Type B pancreatic cell (in vitro differentiated cells): ENCODE results near the gene ZFAND2A. TPM values are rescaled to one million over a fixed set of nuclear protein-coding genes. Genes with fewer than 3 reads are reported as not detected.
A peak's percentile ranks its signal among the peaks of the same experiment; 100 is the strongest.
"Not testable (repeated sequence)": the region's sequence is repeated elsewhere in the genome, so short reads cannot be mapped to it uniquely, and the experiment has no call there.

Experiments
- DNase-seq: peaks from one replicate; pipeline ENCODE4 v3.0.0; 2021; ENCODE audit warnings: mixed read lengths; ENCODE audit not compliant: unreplicated experiment; ENCODE audit errors: extremely low spot score
- H3K27ac Mint-ChIP-seq: 2 replicates; pipeline ENCODE4 v1.8.0; 2021; ENCODE audit warnings: mild to moderate bottlenecking, mixed read lengths
- H3K27me3 Mint-ChIP-seq: 2 replicates; pipeline ENCODE4 v1.8.0; 2021; ENCODE audit warnings: mixed read lengths
- H3K36me3 Mint-ChIP-seq: 2 replicates; pipeline ENCODE4 v1.8.0; 2021; ENCODE audit warnings: mixed read lengths
- H3K4me1 Mint-ChIP-seq: one replicate; pipeline ENCODE4 v1.8.0; 2021; ENCODE audit warnings: mixed read lengths; ENCODE audit not compliant: unreplicated experiment
- H3K4me3 Mint-ChIP-seq: 2 replicates; pipeline ENCODE4 v1.8.0; 2021; ENCODE audit warnings: mild to moderate bottlenecking, mixed read lengths
- H3K9me3 Mint-ChIP-seq: 2 replicates; pipeline ENCODE4 v1.8.0; 2021; ENCODE audit warnings: mixed read lengths
- long read RNA-seq: library from polyadenylated mRNA; unstranded; transcript quantifications from one replicate; pipeline ENCODE4 v2.0.0, GENCODE V29; 2020
- total RNA-seq: library from RNA; stranded (reverse); gene quantifications from 2 replicates; pipeline ENCODE4 v1.2.1, GENCODE V29; 2021; ENCODE audit warnings: low replicate concordance
- TF ChIP-seq, protein P1 (sequence below): fragments of 200-600 bp; sonication (generic); conservative IDR thresholded peaks from 2 replicates; pipeline ENCODE4 v1.5.0; 2021; ENCODE audit warnings: antibody characterized with exemption, mild to moderate bottlenecking

ZFAND2A gene, protein sequence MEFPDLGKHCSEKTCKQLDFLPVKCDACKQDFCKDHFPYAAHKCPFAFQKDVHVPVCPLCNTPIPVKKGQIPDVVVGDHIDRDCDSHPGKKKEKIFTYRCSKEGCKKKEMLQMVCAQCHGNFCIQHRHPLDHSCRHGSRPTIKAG
- total RNA-seq = 16.1 and 19.4 TPM in 2 replicates
- long read RNA-seq, transcript ZFAND2A-201 (5 exons, 860 nt) = major isoform, 7 of 8 reads
- long read RNA-seq, partial matches to known transcripts = 0 of 8 reads
- long read RNA-seq, other reads (novel, unspliced or antisense) = 1 of 8 reads

DNA sequence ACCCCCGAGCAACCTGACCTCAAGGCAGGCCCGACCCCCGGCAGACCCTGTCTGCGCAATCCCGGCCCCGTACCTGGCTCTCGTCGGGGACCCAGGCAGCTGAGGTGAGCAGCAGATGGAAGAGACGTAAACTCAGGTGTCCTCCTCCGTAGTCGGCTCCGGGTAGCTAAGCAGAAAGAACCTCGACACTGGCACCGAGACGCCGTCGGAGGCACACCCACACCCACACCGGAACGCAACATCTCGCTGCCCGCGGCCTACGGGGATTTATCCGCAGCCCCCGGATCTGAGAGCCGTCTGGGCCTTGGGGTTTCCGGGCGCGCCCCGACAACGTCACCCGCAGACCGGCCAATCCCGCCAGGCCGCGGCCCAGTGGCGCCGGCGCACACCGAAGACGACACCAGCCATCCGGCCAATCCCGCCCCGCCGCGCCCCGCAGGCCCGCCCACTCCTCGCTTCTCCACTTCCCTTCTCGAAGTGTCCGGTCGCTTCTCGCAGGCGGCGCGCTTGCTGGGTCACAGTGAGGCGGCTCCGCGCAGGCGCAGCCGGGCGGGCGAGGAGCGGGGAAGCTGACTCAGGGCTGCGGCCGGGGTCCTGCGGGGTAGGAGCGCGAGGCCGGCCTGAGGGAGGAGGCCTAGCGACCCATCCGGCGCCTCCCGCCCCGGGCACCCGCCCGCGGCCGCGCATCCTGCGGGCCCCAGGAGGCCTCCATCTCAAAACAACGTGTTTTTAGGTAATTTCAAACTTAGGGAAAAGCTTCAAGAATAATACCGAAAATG is at the start of gene ZFAND2A:
ZFAND2A (minus strand) TSS at position 306 of the 779 bp plus-strand sequence. CDS start 1,984 bp downstream, outside the sequence.
- Mint-ChIP-seq H3K27ac (peak within 1 kb of the TSS; percentile 84), H3K4me1 (peaks cover 17% of the 10 kb centered on the region), H3K36me3 (no peaks in the 10 kb centered on the region), H3K4me3 (peak within 1 kb of the TSS; percentile 89), H3K9me3 (no peaks in the 10 kb centered on the region), H3K27me3 (no peaks in the 10 kb centered on the region)
- TF ChIP-seq, protein P1, sequence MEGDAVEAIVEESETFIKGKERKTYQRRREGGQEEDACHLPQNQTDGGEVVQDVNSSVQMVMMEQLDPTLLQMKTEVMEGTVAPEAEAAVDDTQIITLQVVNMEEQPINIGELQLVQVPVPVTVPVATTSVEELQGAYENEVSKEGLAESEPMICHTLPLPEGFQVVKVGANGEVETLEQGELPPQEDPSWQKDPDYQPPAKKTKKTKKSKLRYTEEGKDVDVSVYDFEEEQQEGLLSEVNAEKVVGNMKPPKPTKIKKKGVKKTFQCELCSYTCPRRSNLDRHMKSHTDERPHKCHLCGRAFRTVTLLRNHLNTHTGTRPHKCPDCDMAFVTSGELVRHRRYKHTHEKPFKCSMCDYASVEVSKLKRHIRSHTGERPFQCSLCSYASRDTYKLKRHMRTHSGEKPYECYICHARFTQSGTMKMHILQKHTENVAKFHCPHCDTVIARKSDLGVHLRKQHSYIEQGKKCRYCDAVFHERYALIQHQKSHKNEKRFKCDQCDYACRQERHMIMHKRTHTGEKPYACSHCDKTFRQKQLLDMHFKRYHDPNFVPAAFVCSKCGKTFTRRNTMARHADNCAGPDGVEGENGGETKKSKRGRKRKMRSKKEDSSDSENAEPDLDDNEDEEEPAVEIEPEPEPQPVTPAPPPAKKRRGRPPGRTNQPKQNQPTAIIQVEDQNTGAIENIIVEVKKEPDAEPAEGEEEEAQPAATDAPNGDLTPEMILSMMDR = no peak
- DNase-seq = peak; percentile 100

DNA sequence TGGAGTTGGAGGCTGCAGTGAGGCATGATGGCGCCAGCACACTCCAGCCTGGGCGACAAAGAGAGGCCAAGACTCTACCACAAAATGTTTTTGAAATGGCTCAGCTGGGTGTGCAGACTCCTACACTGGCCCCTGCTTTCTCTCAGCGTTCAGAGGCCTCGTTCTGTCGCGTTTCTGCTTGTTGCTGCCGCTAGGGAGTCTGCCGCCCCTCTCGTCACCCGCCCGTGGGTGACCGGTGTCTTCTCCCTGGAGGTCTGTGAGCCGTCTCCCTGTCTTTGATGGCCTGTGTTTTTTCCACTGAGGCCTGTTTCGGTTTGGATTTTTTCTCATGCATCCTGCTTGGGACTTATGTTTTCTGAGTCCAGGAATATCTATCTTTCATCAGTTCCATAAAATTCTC is 49.1 kb upstream of the ZFAND2A start:
- H3K4me3 Mint-ChIP-seq = no peak overlapping the region
- no peak for DNase-seq
- peaks cover 36% of the 10 kb centered on the region for H3K27me3 Mint-ChIP-seq
- no peak overlapping the region for H3K27ac Mint-ChIP-seq
- H3K4me1 Mint-ChIP-seq = peaks cover 12% of the 10 kb centered on the region
- no peaks in the 10 kb centered on the region for H3K9me3 Mint-ChIP-seq
- TF ChIP-seq, protein P1 = no peak
- H3K36me3 Mint-ChIP-seq = no peaks in the 10 kb centered on the region

DNA sequence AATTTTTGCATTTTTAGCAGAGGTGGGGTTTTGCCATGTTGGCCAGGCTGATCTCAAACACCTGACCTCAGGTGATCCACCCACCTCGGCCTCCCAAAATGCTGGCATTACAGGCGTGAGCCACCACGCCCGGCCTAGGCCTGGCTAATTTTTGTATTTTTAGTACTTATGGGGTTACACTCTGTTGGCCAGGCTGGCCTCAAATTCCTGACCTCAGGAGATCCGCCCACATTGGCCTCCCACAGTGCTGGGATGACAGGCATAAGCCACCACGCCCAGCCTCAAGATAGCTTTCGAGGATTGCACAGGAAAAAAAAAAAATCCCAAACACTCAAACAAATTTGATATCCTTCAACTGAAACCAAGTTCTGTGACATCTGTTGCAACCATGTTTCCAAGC is 45.7 kb upstream of the ZFAND2A start:
- Mint-ChIP-seq H3K4me1 (peaks cover 11% of the 10 kb centered on the region), H3K27me3 (peaks cover 25% of the 10 kb centered on the region)
- not testable (repeated sequence) for H3K9me3 Mint-ChIP-seq, DNase-seq, H3K36me3 Mint-ChIP-seq, H3K4me3 Mint-ChIP-seq, H3K27ac Mint-ChIP-seq

DNA sequence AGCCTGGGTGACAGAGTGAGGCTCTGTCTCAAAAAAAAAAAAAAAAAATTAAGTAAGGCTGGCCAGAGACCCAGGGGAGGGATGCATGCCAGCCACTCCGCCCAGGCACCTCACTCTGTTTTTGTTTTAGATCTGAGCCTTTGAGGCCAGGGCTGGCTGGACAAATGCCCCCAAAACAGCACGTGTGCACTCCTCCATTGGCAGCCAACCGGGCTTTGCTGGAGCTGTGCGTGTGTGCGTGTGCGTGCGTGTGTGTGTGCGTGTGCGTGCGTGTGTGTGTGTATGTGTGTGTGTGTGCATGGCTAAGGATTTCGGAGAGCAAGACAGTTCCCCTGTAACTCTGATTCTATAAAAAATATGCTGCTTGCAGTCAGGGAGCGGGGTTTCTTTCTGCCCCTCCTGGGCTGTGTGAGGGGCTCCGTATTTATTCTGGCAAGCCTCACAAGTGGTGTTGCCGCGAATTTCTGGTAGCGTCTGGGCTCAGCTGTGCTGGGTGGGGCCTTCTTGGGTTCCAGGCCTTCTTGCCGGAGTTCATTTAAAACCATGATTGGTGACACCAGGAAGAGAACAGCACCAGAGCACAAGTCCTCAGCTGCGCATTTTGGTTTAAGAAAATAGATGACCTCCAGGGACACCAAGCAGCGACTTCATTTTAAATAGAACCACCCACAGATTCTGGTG is 44.6 kb upstream of the ZFAND2A start:
- Mint-ChIP-seq H3K4me1 (peaks cover 4% of the 10 kb centered on the region), H3K27me3 (peaks cover 18% of the 10 kb centered on the region), H3K9me3 (no peaks in the 10 kb centered on the region), H3K27ac (no peak overlapping the region), H3K36me3 (no peaks in the 10 kb centered on the region), H3K4me3 (no peak overlapping the region)
- DNase-seq = no peak
- TF ChIP-seq, protein P1 = no peak

DNA sequence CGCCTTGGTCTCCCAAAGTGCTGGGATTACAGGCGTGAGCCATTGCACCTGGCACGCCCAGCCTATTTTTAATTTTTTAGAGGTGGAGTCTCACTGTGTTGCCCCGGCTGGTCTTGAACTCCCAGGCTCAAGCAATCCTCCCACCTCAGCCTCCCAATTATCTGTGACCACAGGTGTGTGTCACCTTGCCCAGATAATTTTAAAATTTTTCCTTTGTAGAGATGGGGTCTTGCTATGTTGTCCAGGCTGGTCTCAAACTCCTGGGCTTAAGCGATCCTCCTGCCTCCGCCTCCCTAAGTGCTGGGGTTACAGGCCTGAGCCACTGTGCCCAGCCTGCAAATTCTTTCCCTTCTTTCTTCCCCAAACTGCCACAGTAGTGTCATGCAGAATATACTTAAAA is 42.9 kb upstream of the ZFAND2A start:
- H3K27me3 Mint-ChIP-seq = peaks cover 13% of the 10 kb centered on the region
- not testable (repeated sequence) for DNase-seq, H3K36me3 Mint-ChIP-seq, H3K4me1 Mint-ChIP-seq, H3K4me3 Mint-ChIP-seq, H3K9me3 Mint-ChIP-seq, H3K27ac Mint-ChIP-seq

DNA sequence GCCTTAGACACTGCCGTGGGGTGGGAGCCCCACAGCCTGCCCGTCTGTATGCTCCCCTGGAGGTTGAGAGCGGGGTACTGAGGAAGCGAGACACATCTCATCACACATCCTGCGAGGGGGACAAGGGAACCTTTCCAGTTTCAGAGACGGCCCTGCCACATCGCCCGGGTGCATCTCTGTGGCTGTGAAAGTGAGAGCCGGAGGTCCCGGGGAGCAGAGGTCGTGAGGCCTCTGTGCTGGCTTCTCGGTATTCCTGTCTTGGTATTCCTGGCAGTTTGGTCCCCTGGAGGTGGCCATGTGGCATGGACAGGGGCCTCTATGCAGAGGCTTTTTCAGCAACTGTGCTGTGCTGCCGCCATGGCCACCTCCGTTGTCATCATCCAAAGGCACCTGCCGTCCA is 41.9 kb upstream of the ZFAND2A start:
- no peak for DNase-seq
- Mint-ChIP-seq H3K27ac (no peak overlapping the region), H3K4me1 (no peaks in the 10 kb centered on the region), H3K36me3 (no peaks in the 10 kb centered on the region), H3K27me3 (peaks cover 18% of the 10 kb centered on the region), H3K9me3 (no peaks in the 10 kb centered on the region), H3K4me3 (no peak overlapping the region)
- TF ChIP-seq, protein P1 = no peak
